NCI-H2171 treated with DMSO at 0.1 percent for 48 hours (cell line): Measurements from ENCODE around the gene SPRYD3.

ENCODE experiments used
- DNase-seq: peaks from one replicate; lab custom pipeline; 2025; lab: John Stamatoyannopoulos, UW

SPRYD3 gene

DNA sequence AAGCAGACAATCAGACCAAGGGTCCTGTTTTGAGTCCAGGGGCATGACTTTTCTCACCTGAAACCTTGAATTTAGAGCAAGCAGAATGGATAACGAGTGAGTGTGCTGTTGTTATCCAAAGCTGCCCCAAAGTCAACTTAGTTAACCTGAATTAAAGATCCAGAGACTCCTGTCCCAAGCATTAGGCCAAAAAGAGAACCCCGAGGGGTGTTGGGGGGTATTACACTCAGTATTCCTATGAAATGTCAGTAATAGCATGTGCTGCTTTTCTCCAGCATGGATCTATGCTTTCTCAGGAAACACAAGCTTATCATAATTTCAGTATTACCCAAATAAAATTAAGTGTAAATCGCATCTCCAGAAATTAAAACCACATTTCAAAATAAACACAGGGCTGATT is 53.9 kb downstream of the SPRYD3 start:
- DNase-seq, result no peak

DNA sequence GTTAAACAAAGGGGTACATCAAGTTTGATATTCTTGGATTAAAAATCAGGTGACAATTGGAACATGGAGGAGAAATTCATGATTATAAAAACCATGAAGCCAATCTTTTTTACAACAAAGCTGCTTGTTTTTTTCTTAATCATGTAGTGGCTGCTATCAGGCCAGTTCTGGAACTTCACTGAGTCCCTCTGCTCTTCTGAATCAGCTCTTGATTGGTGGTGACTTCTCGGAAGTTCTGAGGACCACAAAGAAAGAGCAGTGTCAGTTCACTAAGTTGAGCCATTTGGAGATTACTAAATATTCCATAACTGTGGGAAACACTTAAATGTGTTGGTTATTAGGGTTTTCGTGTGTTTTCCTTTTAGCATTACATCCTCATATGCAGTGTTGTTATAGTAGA is 64.5 kb downstream of the SPRYD3 start:
- DNase-seq, result no peak
